ENCODE measurements around the gene FDXR. TPM values are rescaled to one million over a fixed set of nuclear protein-coding genes. Genes with fewer than 3 reads are reported as not detected.

Gene FDXR
- total and polyA plus RNA-seq, 9 donors = 11.1 to 50.8 (median 40.1) TPM

DNA sequence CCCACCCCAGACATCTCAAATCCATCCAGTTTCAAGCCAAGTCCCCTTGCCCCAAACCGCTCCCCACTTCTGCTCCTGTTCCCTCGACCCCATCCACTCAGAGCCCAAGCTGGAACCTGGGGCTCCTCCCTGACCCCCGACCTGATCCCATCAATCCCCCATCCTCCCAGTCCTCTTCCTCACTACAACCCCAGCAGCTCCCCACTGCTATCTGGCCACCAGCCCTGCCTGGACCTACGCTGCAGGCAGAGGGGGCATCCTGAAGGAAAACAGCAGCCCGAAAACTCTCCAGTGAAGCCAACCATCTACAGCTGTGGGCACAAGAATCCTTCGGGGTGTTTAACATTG is 3.9 kb downstream of the FDXR start:
- DNase-seq = no peak
- H3K9me3 ChIP-seq = no peaks in the 10 kb centered on the region
- no peaks in the 10 kb centered on the region for H3K36me3 ChIP-seq
- H3K27me3 ChIP-seq = no peaks in the 10 kb centered on the region
- H3K27ac ChIP-seq = no peak overlapping the region
- no peak overlapping the region for H3K4me3 ChIP-seq
- H3K4me1 ChIP-seq (ENCODE audit: insufficient read depth) = peaks cover 17% of the 10 kb centered on the region
- TF ChIP-seq EP300 (IDR thresholded peaks at IDR 0.05) (no peak), POLR2A (IDR thresholded peaks at IDR 0.05) (no peak)
- TF ChIP-seq, protein P1, sequence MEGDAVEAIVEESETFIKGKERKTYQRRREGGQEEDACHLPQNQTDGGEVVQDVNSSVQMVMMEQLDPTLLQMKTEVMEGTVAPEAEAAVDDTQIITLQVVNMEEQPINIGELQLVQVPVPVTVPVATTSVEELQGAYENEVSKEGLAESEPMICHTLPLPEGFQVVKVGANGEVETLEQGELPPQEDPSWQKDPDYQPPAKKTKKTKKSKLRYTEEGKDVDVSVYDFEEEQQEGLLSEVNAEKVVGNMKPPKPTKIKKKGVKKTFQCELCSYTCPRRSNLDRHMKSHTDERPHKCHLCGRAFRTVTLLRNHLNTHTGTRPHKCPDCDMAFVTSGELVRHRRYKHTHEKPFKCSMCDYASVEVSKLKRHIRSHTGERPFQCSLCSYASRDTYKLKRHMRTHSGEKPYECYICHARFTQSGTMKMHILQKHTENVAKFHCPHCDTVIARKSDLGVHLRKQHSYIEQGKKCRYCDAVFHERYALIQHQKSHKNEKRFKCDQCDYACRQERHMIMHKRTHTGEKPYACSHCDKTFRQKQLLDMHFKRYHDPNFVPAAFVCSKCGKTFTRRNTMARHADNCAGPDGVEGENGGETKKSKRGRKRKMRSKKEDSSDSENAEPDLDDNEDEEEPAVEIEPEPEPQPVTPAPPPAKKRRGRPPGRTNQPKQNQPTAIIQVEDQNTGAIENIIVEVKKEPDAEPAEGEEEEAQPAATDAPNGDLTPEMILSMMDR (IDR thresholded peaks at IDR 0.05) = no peak
- WGBS, 3 donors = 63 to 78% (median 68%) methylated on average over 6 of the region's 6 CpGs
- intact Hi-C loops (cut with DNase I) = loop anchor here in 1 of 4 donors (5.0 to 10.0 kb wide), 2 partner anchors 86 to 127 kb away; no protein-coding TSS in a partner anchor

DNA sequence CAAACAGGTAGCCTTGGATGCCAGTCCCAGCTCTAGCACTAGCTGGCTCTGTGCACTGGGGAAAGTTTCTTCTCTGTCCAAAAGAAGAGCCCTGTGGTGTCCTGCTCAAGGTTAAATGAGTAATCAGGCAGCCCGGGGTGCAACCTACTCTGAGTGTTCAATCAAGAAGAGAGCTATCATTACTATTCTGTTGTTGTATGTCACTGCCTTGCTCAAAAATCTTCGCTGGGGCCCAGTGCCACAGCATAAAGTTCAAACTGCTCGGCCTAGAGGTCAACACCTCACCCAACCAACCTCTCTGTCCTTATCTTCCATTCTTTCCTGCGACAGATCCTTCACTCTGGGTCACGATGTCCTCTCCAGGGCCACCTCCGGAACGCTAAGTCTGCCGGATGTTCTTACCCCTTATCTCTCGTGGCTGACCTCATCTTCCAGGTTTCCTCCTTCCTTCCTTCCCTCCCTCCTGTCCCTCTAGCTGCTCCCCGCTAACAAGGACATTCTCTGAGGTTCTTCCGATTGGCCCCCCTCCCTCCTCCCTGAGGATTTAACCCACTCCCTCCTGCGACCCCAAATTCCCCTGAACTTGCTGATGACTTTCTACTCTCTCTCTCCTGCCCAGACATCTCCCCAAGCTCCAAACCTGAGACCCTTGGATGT is 4.4 kb downstream of the FDXR start:
- 18 to 28% (median 25%) methylated on average over 12 of the region's 12 CpGs for WGBS, 3 donors

DNA sequence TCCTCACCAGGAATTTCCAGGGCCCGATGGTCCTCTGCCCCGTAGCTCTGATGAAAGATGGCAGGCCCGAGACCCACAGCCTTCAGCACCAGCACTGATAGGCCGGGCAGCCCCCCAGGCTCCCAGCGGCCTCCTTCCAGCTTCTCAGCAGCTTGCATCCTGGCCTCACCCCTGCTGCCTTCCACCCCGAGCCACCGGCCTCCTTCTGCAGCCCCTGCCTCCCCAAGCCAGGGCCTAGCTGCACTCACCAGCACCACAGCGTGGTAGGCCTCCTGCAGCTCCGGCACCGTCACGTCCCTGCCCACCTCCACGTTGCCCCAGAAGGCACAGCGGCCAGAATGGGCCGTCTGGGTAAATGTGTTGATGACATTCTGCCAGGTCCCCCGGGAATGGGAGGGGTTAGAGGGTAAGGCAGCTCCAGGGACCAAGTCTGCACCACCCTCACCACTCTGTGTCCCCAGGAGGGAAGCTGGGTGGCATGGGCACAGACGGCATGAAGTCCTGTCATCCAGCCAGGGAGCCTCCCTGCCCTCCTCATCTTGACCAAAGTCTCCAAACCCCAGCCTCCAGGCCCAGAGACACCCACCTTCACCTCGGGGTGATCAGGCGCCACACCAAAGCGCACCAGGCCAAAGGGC is 6.5 kb downstream of the FDXR start:
- no peak overlapping the region for H3K4me3 ChIP-seq
- 74 to 78% (median 76%) methylated on average over 17 to 19 of the region's 19 CpGs for WGBS, 3 donors
- no peak overlapping the region for H3K27ac ChIP-seq
- H3K36me3 ChIP-seq = no peaks in the 10 kb centered on the region
- no peaks in the 10 kb centered on the region for H3K9me3 ChIP-seq
- TF ChIP-seq, protein P1 (IDR thresholded peaks at IDR 0.05) = no peak
- no peak for TF ChIP-seq EP300 (IDR thresholded peaks at IDR 0.05)
- TF ChIP-seq POLR2A (IDR thresholded peaks at IDR 0.05) = no peak
- DNase-seq = no peak
- intact Hi-C loops (cut with DNase I) = loop anchor here in 2 of 4 donors (2.0 to 10.0 kb wide), 3 partner anchors 76 to 124 kb away; no protein-coding TSS in a partner anchor
- H3K4me1 ChIP-seq (ENCODE audit: insufficient read depth) = peaks cover 10% of the 10 kb centered on the region
- no peaks in the 10 kb centered on the region for H3K27me3 ChIP-seq

More for the DNA sequence above, 4.4 kb downstream of the FDXR start:
- DNase-seq = peak in 2 of 5 donors; percentile 37 to 46
- Histone ChIP-seq H3K36me3 (no peaks in the 10 kb centered on the region), H3K9me3 (no peaks in the 10 kb centered on the region), H3K27me3 (no peaks in the 10 kb centered on the region), H3K4me1 (ENCODE audit: insufficient read depth) (peaks cover 17% of the 10 kb centered on the region), H3K4me3 (no peak overlapping the region), H3K27ac (no peak overlapping the region)
- no peak for TF ChIP-seq EP300 (IDR thresholded peaks at IDR 0.05)
- no peak for TF ChIP-seq POLR2A (IDR thresholded peaks at IDR 0.05)
- TF ChIP-seq, protein P1 (IDR thresholded peaks at IDR 0.05) = no peak
- intact Hi-C loops (cut with DNase I) = loop anchor here in 1 of 4 donors (5.0 to 10.0 kb wide), 2 partner anchors 86 to 126 kb away; no protein-coding TSS in a partner anchor

DNA sequence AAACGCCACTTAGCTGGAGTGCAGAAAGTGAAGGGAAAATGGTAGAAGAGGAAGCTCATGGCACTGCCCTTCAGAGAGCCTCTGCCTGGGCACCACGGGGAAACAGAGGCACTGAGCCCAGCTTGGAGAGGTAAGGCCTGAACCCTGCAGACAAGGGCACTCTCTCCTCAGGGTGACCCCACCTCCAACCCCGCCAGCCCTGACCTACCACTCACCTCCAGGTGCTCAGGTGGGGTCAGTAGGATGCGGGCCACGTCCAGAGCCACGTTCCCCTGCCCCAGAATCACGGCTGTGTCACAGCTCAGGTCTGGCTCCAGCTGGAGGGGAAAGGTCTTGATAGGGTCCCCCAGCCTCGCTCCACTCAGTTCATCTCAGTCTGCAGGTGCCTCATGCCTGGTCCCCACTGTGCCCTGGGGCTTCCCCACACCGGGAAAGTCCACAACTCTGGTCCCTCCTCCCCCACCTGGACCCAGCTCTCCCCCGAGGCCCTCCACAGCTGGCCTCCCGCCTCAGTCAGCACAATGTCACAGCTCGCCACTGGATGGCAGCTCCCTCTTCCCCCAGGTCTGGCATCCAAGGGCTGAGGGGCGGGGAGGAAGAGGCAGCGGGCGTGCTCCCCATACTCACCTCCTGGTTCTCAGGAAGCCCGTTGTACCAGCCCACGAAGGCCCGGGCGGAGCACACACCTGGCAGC is 7.1 kb downstream of the FDXR start:
- Histone ChIP-seq H3K27ac (no peak overlapping the region), H3K4me1 (ENCODE audit: insufficient read depth) (peaks cover 9% of the 10 kb centered on the region), H3K4me3 (no peak overlapping the region), H3K36me3 (no peaks in the 10 kb centered on the region), H3K9me3 (no peaks in the 10 kb centered on the region), H3K27me3 (no peaks in the 10 kb centered on the region)
- no peak for TF ChIP-seq EP300 (IDR thresholded peaks at IDR 0.05)
- DNase-seq = no peak
- intact Hi-C loops (cut with DNase I) = loop anchor here in 3 of 4 donors (2.0 to 10.0 kb wide), 4 partner anchors 75 to 123 kb away; no protein-coding TSS in a partner anchor
- WGBS, 3 donors = 73 to 76% (median 74%) methylated on average over 19 of the region's 19 CpGs
